ENCODE measurements around the gene THAP6.

GRCh38 chr4:75567725-75568124 is 53.5 kb downstream of the THAP6 start:
- TF ChIP-seq CTCF (IDR thresholded peaks at IDR 0.05 in 8 of 11, conservative IDR thresholded peaks at IDR 0.05 in 3 of 11) (no peak), POLR2A (IDR thresholded peaks at IDR 0.05) (no peak)
